H1 (cell line): ENCODE data around the gene SMARCC1. TPM values are rescaled to one million over a fixed set of nuclear protein-coding genes. Genes with fewer than 3 reads are reported as not detected.

Experiments
- CTCF ChIA-PET: fragments of 300-600 bp; sonication (Branson Sonifier 250); formaldehyde crosslinking; loops from one replicate; lab custom pipeline; 2021; ENCODE audit not compliant: partially characterized antibody; lab: Charles Lee
- POLR2A ChIA-PET: fragments of 300-600 bp; sonication (Branson Sonifier 250); formaldehyde crosslinking; loops from one replicate; lab custom pipeline; 2021; ENCODE audit warnings: inconsistent platforms; ENCODE audit not compliant: partially characterized antibody; lab: Charles Lee
- DNase-seq, 2 experiments: peaks; one replicate each; pipeline versions ENCODE4 v3.0.0 to v3.0.0-alpha.2; 2010 to 2022; ENCODE audit warnings: low spot score in 2 of 2, low read depth in 1 of 2, mixed read lengths in 1 of 2
- FAIRE-seq: peaks from 2 replicates; lab custom pipeline; 2011; peaks lifted over from hg19 to GRCh38; lab: Jason Lieb, UNC
- H2AFZ ChIP-seq: 2 replicates; pipeline ENCODE4 v1.8.1; 2012; ENCODE audit warnings: low read length, inconsistent platforms
- H2AK5ac ChIP-seq: 2 replicates; pipeline ENCODE4 v1.6.1; 2013; ENCODE audit warnings: low read depth, low read length
- H2BK120ac ChIP-seq: replicated peaks from 2 replicates; pipeline ENCODE3; 2013; ENCODE audit warnings: low read depth, low read length, inconsistent platforms
- H2BK12ac ChIP-seq: 2 replicates; pipeline ENCODE4 v1.6.1; 2013; ENCODE audit warnings: low read depth, low read length
- H2BK15ac ChIP-seq: 2 replicates; pipeline ENCODE4 v1.6.1; 2013; ENCODE audit warnings: low read length
- H2BK20ac ChIP-seq: 2 replicates; pipeline ENCODE4 v1.6.1; 2013; ENCODE audit warnings: low read length
- H2BK5ac ChIP-seq: 2 replicates; pipeline ENCODE4 v1.6.1; 2013; ENCODE audit warnings: low read depth, low read length
- H3K14ac ChIP-seq: 2 replicates; pipeline ENCODE4 v1.6.1; 2013; ENCODE audit warnings: inconsistent platforms; ENCODE audit not compliant: insufficient read length
- H3K18ac ChIP-seq: 2 replicates; pipeline ENCODE4 v1.6.1; 2013; ENCODE audit warnings: low read length; ENCODE audit errors: extremely low read depth
- H3K23ac ChIP-seq: 2 replicates; pipeline ENCODE4 v1.6.1; 2013; ENCODE audit warnings: inconsistent platforms; ENCODE audit not compliant: insufficient read length
- H3K23me2 ChIP-seq: 2 replicates; pipeline ENCODE4 v1.6.1; 2013; ENCODE audit warnings: low read depth, low read length
- H3K27ac ChIP-seq: 2 replicates; pipeline ENCODE4 v1.6.1; 2011; ENCODE audit warnings: low read depth, low read length, inconsistent platforms
- H3K27me3 ChIP-seq, 4 experiments: replicated peaks in 1 of 4; 1 replicate in 1 of 4; 2 replicates in 3 of 4; pipeline versions ENCODE4 v1.6.1 to v1.8.1; 2011 to 2013; ENCODE audit warnings: low read length in 3 of 4, mild to moderate bottlenecking in 3 of 4, inconsistent platforms in 2 of 4, mixed read lengths in 2 of 4, moderate library complexity in 1 of 4; ENCODE audit not compliant: control insufficient read depth in 3 of 4, insufficient read depth in 3 of 4; ENCODE audit errors: extremely low read depth in 1 of 4
- H3K36me3 ChIP-seq, 4 experiments: 2 replicates each; pipeline versions ENCODE4 v1.6.1 to v1.8.1; 2011 to 2013; ENCODE audit warnings: mild to moderate bottlenecking in 4 of 4, low read length in 3 of 4, moderate library complexity in 2 of 4, control low read depth in 1 of 4, inconsistent platforms in 1 of 4; ENCODE audit not compliant: insufficient read depth in 4 of 4, control insufficient read depth in 2 of 4
- H3K4ac ChIP-seq: replicated peaks from 2 replicates; pipeline ENCODE3; 2013; ENCODE audit warnings: low read length, low read depth, mixed read lengths, inconsistent platforms; ENCODE audit not compliant: insufficient read length
- H3K4me1 ChIP-seq, 4 experiments: replicated peaks in 1 of 4; 1 replicate in 1 of 4; 2 replicates in 3 of 4; pipeline versions ENCODE4 v1.6.1 to v1.8.1; 2011 to 2013; ENCODE audit warnings: low read length in 3 of 4, inconsistent platforms in 2 of 4, mixed read lengths in 1 of 4; ENCODE audit not compliant: insufficient read depth in 4 of 4, control insufficient read depth in 3 of 4
- H3K4me2 ChIP-seq, 2 experiments: 2 replicates each; pipeline versions ENCODE4 v1.6.1 to v1.8.1; 2011 to 2013; ENCODE audit warnings: low read depth in 2 of 2, low read length in 2 of 2, control low read depth in 1 of 2, inconsistent platforms in 1 of 2, mild to moderate bottlenecking in 1 of 2; ENCODE audit not compliant: insufficient read depth in 1 of 2
- H3K4me3 ChIP-seq, 4 experiments: fragments of 200-600, 300-600 bp in 1 of 4; sonication (generic), shearing (Covaris generic), sonication (Bioruptor Twin) in 1 of 4; 2 replicates each; pipeline versions ENCODE4 v1.5.1 to v1.8.1; 2011 to 2016; ENCODE audit warnings: low read length in 4 of 4, low read depth in 3 of 4, control low read depth in 2 of 4, inconsistent platforms in 2 of 4, mild to moderate bottlenecking in 2 of 4, mixed read lengths in 1 of 4, moderate library complexity in 1 of 4; ENCODE audit not compliant: insufficient read depth in 2 of 4; ENCODE audit errors: extremely low read depth in 1 of 4
- H3K56ac ChIP-seq: replicated peaks from 2 replicates; pipeline ENCODE3; 2013; ENCODE audit warnings: low read depth, mild to moderate bottlenecking, mixed read lengths, low read length, inconsistent platforms; ENCODE audit not compliant: insufficient read length
- H3K79me1 ChIP-seq: 2 replicates; pipeline ENCODE4 v1.6.1; 2013; ENCODE audit warnings: low read depth, low read length, control low read depth
- H3K79me2 ChIP-seq, 2 experiments: 2 replicates each; pipeline versions ENCODE4 v1.6.1 to v1.8.1; 2012 to 2013; ENCODE audit warnings: low read length in 2 of 2, mild to moderate bottlenecking in 2 of 2, inconsistent platforms in 1 of 2; ENCODE audit not compliant: insufficient read depth in 2 of 2, control insufficient read depth in 1 of 2
- H3K9ac ChIP-seq, 4 experiments: replicated peaks in 1 of 4; 1 replicate in 1 of 4; 2 replicates in 3 of 4; pipeline versions ENCODE4 v1.6.1 to v1.8.1; 2011 to 2013; ENCODE audit warnings: low read depth in 3 of 4, low read length in 3 of 4, control low read depth in 2 of 4, mild to moderate bottlenecking in 2 of 4, moderate library complexity in 2 of 4, inconsistent platforms in 1 of 4; ENCODE audit errors: extremely low read depth in 1 of 4
- H3K9me3 ChIP-seq, 2 experiments: 2 replicates each; pipeline versions ENCODE4 v1.6.1 to v1.8.1; 2012 to 2013; ENCODE audit warnings: mild to moderate bottlenecking in 2 of 2, moderate library complexity in 2 of 2, control low read depth in 1 of 2, inconsistent platforms in 1 of 2, low read depth in 1 of 2, low read length in 1 of 2, mixed read lengths in 1 of 2; ENCODE audit not compliant: insufficient read depth in 2 of 2
- H4K20me1 ChIP-seq, 2 experiments: replicated peaks in 1 of 2; 2 replicates each; pipeline versions ENCODE3 to v1.8.1; 2011 to 2013; ENCODE audit warnings: inconsistent platforms in 2 of 2, low read length in 2 of 2, mild to moderate bottlenecking in 1 of 2; ENCODE audit not compliant: insufficient read depth in 2 of 2, control insufficient read depth in 1 of 2
- H4K5ac ChIP-seq: 2 replicates; pipeline ENCODE4 v1.6.1; 2013; ENCODE audit warnings: low read length, low read depth, mixed read lengths, inconsistent platforms; ENCODE audit not compliant: insufficient read length
- H4K8ac ChIP-seq: 2 replicates; pipeline ENCODE4 v1.8.0; 2013; ENCODE audit warnings: mild to moderate bottlenecking, moderate library complexity, low read length, inconsistent platforms; ENCODE audit not compliant: insufficient read depth; ENCODE audit errors: extremely low read depth
- H4K91ac ChIP-seq: replicated peaks from 2 replicates; pipeline ENCODE3; 2013; ENCODE audit warnings: low read length, mixed read lengths, inconsistent platforms; ENCODE audit not compliant: insufficient read length
- BACH1 ChIP-seq: IDR thresholded peaks from 2 replicates; pipeline ENCODE4 v1.6.1; 2012; ENCODE audit warnings: low read length, improper control_type of control experiment
- CBX5 ChIP-seq: fragments of 300-800, 300-1000 bp; sonication (generic); IDR thresholded peaks from 2 replicates; pipeline ENCODE4 v1.7.1; 2016; ENCODE audit warnings: antibody characterized with exemption, low read length, low read depth
- CTCF ChIP-seq, 3 experiments: IDR thresholded peaks; 1 replicate in 2 of 3; 2 replicates in 1 of 3; pipeline versions ENCODE4 v1.5.1 to v1.6.1; 2011; ENCODE audit warnings: low read length in 3 of 3, mild to moderate bottlenecking in 3 of 3, inconsistent platforms in 2 of 3, low read depth in 1 of 3, moderate library complexity in 1 of 3; ENCODE audit not compliant: insufficient read depth in 1 of 3; ENCODE audit errors: control extremely low read depth in 1 of 3
- USF2 ChIP-seq: IDR thresholded peaks from 2 replicates; pipeline ENCODE4 v1.6.1; 2011; ENCODE audit warnings: low read length, improper control_type of control experiment
- polyA plus RNA-seq, 7 experiments: library from polyadenylated mRNA; depleted of rRNA in 3 of 7; stranded (reverse) in 5 of 7; unstranded in 2 of 7; fragments of >200 nt in 5 of 7; fragments of 200-250 nt in 2 of 7; gene quantifications; 1 replicate in 5 of 7; 2 replicates in 1 of 7; 4 replicates in 1 of 7; pipeline versions ENCODE4 v1.2.1 to v1.2.3, GENCODE V29; 2011 to 2013; ENCODE audit warnings: missing spikeins in 2 of 7, mixed read lengths in 2 of 7
- total RNA-seq: library from RNA; stranded (reverse); fragmentation: NEBNext Ultra II Directional; extraction: Animal tissue kit (Norgen Biotek cat#: 25700); gene quantifications from 2 replicates; pipeline ENCODE4 v1.2.1, GENCODE V29; 2021

The SMARCC1 gene
- total and polyA plus RNA-seq, 2 of the 8 experiments (the other 6 are each of a cell fraction or from before 2014, with no cell fraction given), result 64.1 to 335 TPM

- POLR2A ChIA-PET, result no interaction called here
- no peaks in the 10 kb centered on the region for H3K23me2 ChIP-seq
- H3K79me1 ChIP-seq, result no peaks in the 10 kb centered on the region
- H2AFZ ChIP-seq, result no peak overlapping the region
- H3K79me2 ChIP-seq, result no peaks in the 10 kb centered on the region
- H3K56ac ChIP-seq, result no peak overlapping the region
- no peak overlapping the region for H3K9ac ChIP-seq
- H3K14ac ChIP-seq, result no peak overlapping the region
- H2BK15ac ChIP-seq, result no peak overlapping the region
- H3K4me1 ChIP-seq, result no peaks in the 10 kb centered on the region
- H3K23ac ChIP-seq, result no peak overlapping the region
- no peaks in the 10 kb centered on the region for H3K9me3 ChIP-seq
- no peak overlapping the region for H4K8ac ChIP-seq
- H2BK5ac ChIP-seq, result no peak overlapping the region
- no peak overlapping the region for H2BK12ac ChIP-seq
- TF ChIP-seq CTCF (IDR thresholded peaks at IDR 0.05; ENCODE audit: control extremely low read depth in 1 of 3, insufficient read depth in 1 of 3, low read depth in 1 of 3, low read length in 3 of 3) (no peak), CBX5 (no peak), USF2 (no peak), BACH1 (no peak)
- H3K27me3 ChIP-seq, result no peaks in the 10 kb centered on the region
- no peak overlapping the region for H3K4me2 ChIP-seq
- H4K5ac ChIP-seq, result no peak overlapping the region
- H2BK120ac ChIP-seq, result no peak overlapping the region
- H3K36me3 ChIP-seq, result peaks cover 27 to 86% (median 55%) of the 10 kb centered on the region in 4 experiments
- no peak overlapping the region for H3K18ac ChIP-seq
- no peak overlapping the region for H2AK5ac ChIP-seq
- H4K20me1 ChIP-seq, result peaks cover 0 to 2% of the 10 kb centered on the region in 2 experiments
- no peak overlapping the region for H4K91ac ChIP-seq
- DNase-seq (no peak), FAIRE-seq (no peak)
- H3K4me3 ChIP-seq, result no peak overlapping the region
- no peak overlapping the region for H2BK20ac ChIP-seq
- CTCF ChIA-PET, result no interaction called here
- H3K4ac ChIP-seq, result no peak overlapping the region
- no peak overlapping the region for H3K27ac ChIP-seq
Measured at GRCh38 chr3:47692158-47692557, 89.5 kb downstream of the SMARCC1 start.
